Prostate gland (tissue), 2 donors: Measurements from ENCODE around the gene DNALI1. TPM values are rescaled to one million over a fixed set of nuclear protein-coding genes. Genes with fewer than 3 reads are reported as not detected.
"Not testable (repeated sequence)": the region's sequence is repeated elsewhere in the genome, so short reads cannot be mapped to it uniquely, and the experiment has no call there.

ENCODE experiments used
- DNase-seq: peaks from one replicate; pipeline ENCODE4 v3.0.0-alpha.2; 2019; ENCODE audit warnings: low spot score
- H3K27ac ChIP-seq, 2 donors: fragments of 200-600 bp; sonication (generic); 2 replicates each; pipeline ENCODE4 v1.5.1; 2017 to 2019
- H3K27me3 ChIP-seq: fragments of 200-600 bp; sonication (generic); replicated peaks from 2 replicates; pipeline ENCODE4 v1.5.1; 2019; ENCODE audit not compliant: insufficient read depth
- H3K36me3 ChIP-seq, 2 donors: fragments of 200-600 bp; sonication (generic); 1 replicate in 1 of 2; 2 replicates in 1 of 2; pipeline versions ENCODE4 v1.5.1 to v1.8.1; 2017 to 2019
- H3K4me1 ChIP-seq: fragments of 200-600 bp; sonication (generic); replicated peaks from 2 replicates; pipeline ENCODE4 v1.5.1; 2019
- H3K4me3 ChIP-seq, 2 donors: fragments of 200-600 bp; sonication (generic); 2 replicates each; pipeline ENCODE4 v1.5.1; 2017 to 2019
- H3K9me3 ChIP-seq: fragments of 200-600 bp; sonication (generic); 2 replicates; pipeline ENCODE4 v1.5.1; 2017
- CTCF ChIP-seq, 4 experiments: fragments of 200-600 bp in 2 of 4; fragments of 450-650 bp in 2 of 4; sonication (generic) in 2 of 4; IDR thresholded peaks; 1 replicate in 3 of 4; 2 replicates in 1 of 4; pipeline ENCODE4 v1.5.1; 2016 to 2019; ENCODE audit warnings: antibody characterized with exemption in 4 of 4, mild to moderate bottlenecking in 2 of 4, moderate library complexity in 2 of 4
- POLR2A ChIP-seq: fragments of 450-650 bp; IDR thresholded peaks from one replicate; pipeline ENCODE4 v1.6.1; 2016; ENCODE audit warnings: antibody characterized with exemption, mild to moderate bottlenecking
- POLR2AphosphoS5 ChIP-seq: sonication (generic); formaldehyde crosslinking; IDR thresholded peaks from one replicate; pipeline ENCODE4 v1.6.1; 2017; ENCODE audit warnings: antibody characterized with exemption
- WGBS: methylation state at CpG from one replicate; pipeline ENCODE4 v1.1.5; 2018; 5-methylcytosine and 5-hydroxymethylcytosine counted together
- intact Hi-C: fragments of 100-400 bp; cut with DNase I; formaldehyde crosslinking; loops from one replicate; pipeline ENCODE4 v1.14.2; 2022
- total RNA-seq, 2 donors: library from RNA; depleted of rRNA; stranded (reverse); fragments of >200 nt; gene quantifications; one replicate each; pipeline ENCODE4 v1.1.0, GENCODE V29; 2016

The DNALI1 gene
- total RNA-seq, 2 donors from 2014 or later, result 23.8 to 37.4 TPM

DNA sequence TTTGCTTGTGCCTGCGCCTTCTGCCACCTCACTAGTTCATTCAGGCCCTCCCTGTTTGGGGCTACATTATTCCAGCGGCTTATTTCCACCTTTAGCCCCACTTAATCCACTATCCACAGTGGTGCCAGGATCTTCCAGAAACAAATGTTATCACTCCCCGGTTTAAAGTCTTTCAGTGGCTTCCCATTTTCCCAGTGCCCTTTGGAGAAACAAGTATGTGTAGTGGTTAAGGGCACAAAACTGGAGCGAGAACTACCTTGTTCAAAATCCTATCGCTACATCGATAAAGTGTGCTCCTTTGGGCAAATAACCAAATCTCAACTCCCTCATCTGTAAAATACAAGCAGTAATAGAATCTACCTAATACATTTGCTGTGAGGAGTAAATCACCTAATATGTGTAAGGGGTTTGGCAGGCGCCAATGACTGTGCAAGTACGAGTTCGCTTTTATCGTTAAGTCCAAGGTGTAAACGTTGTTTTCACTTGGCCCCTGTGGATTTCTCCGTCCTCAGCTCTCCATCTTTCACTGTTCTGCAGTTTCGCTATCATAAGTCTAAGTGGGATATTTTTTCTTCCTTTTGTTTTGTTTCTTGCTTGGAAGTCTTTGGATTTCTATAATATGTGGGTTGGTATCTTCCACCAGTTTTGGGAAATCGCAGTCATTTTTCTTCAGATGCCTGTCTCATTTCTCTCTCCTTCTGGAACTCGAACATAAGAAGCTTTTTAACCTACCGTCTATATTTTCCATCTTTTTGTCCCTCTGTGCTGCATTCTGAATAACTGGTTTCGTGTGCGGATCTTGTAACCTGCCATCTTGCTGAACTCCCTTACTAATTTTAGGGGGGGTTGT lies 41.3 kb upstream of the DNALI1 start:
- 68% methylated on average over 18 of the region's 18 CpGs for WGBS
- Histone ChIP-seq H3K4me3 (peak overlapping the region; percentile 86 to 98), H3K4me1 (no peaks in the 10 kb centered on the region), H3K36me3 (no peaks in the 10 kb centered on the region), H3K27ac (peak overlapping the region; percentile 96 to 97), H3K9me3 (no peaks in the 10 kb centered on the region), H3K27me3 (no peaks in the 10 kb centered on the region)
- intact Hi-C loops, result no loop called here
- DNase-seq, result no peak
- TF ChIP-seq POLR2A (no peak), CTCF (IDR thresholded peaks at IDR 0.05) (no peak), POLR2AphosphoS5 (no peak)

DNA sequence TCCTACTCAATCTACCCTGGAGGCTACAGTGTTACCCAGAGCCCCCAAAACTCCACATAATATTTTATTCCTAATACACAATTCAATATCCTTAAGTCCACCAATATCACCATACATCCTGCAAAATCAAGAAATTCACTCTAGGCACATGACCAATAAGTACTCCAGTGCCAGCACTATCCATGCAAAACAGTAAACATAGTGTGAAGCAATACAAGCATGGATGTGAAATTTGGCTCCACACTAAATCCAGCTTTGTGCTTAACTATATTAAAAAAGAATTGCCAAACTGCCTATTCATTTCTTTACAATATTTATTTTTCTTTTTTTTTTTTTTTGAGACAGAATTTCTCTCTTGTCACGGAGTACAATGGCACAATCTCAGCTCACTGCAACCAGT lies 39.2 kb upstream of the DNALI1 start:
- DNase-seq, result no peak
- intact Hi-C loops, result no loop called here
- H3K9me3 ChIP-seq, result no peaks in the 10 kb centered on the region
- no peak overlapping the region for H3K4me3 ChIP-seq
- H3K4me1 ChIP-seq, result no peaks in the 10 kb centered on the region
- WGBS, result 86% methylated on average over 1 of the region's 1 CpG
- H3K27me3 ChIP-seq, result no peaks in the 10 kb centered on the region
- no peak overlapping the region for H3K27ac ChIP-seq
- TF ChIP-seq POLR2A, result no peak
- no peaks in the 10 kb centered on the region for H3K36me3 ChIP-seq

DNA sequence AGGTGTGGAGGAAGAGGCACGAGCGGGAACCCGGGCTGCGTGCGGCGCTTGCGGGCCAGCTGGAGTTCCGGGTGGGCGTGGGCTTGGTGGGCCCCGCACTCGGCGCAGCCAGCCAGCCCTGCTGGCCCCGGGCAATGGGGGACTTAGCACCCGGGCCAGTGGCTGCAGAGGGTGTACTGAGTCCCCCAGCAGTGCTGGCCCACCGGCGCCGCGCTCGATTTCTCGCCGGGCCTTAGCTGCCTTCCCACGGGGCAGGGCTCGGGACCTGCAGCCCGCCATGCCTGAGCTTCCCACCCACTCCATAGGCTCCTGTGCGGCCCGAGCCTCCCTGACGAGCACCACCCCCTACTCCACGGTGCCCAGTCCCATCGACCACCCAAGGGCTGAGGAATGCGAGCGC lies 38.5 kb upstream of the DNALI1 start:
- DNase-seq, H3K4me3 ChIP-seq, H3K36me3 ChIP-seq, H3K4me1 ChIP-seq, H3K27ac ChIP-seq, H3K9me3 ChIP-seq, H3K27me3 ChIP-seq, intact Hi-C loops: not testable (repeated sequence)
- 97% methylated on average over 6 of the region's 31 CpGs for WGBS

DNA sequence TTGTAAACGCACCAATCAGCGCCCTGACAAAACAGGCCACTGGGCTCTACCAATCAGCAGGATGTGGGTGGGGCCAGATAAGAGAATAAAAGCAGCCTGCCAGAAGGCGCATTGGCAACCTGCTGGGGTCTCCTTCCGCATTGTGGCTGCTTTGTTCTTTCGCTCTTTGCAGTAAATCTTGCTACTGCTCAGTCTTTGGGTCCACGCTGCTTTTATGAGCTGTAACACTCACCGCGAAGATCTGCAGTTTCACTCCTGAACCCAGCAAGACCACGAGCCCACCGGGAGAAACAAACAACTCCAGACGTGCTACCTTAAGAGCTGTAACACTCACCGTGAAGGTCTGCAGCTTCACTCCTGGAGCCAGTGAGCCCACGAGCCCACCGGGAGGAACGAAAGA lies 37.8 kb upstream of the DNALI1 start:
- intact Hi-C loops, H3K36me3 ChIP-seq, H3K9me3 ChIP-seq, H3K4me3 ChIP-seq, DNase-seq, H3K27ac ChIP-seq, H3K4me1 ChIP-seq, H3K27me3 ChIP-seq: not testable (repeated sequence)
- 66% methylated on average over 15 of the region's 15 CpGs for WGBS

DNA sequence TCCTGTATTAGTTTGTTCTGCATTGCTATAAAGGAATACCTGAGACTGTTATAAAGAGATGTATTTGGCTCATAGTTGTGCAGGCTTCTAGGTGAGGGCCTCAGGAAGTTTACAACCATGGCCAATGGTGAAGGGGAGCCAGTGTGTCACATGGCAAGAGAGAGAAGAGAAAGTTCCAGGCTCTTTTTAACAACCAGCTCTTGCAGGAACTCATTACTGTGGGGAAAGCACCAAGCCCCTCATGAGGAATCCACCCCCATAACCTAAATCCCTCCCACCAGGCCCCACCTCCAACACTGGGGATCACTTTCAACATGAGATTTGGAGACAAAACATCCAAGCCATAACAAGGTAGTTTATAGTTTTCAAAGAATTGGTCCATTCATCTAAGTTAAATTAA lies 37.1 kb upstream of the DNALI1 start:
- Histone ChIP-seq H3K27ac (no peak overlapping the region), H3K9me3 (no peaks in the 10 kb centered on the region), H3K27me3 (no peaks in the 10 kb centered on the region), H3K4me1 (no peaks in the 10 kb centered on the region), H3K36me3 (no peaks in the 10 kb centered on the region), H3K4me3 (no peak overlapping the region)
- TF ChIP-seq CTCF (IDR thresholded peaks at IDR 0.05), result no peak
- TF ChIP-seq POLR2A, result no peak
- TF ChIP-seq POLR2AphosphoS5, result no peak
- DNase-seq, result no peak
- intact Hi-C loops, result no loop called here

- H3K4me1 ChIP-seq, DNase-seq, H3K4me3 ChIP-seq, H3K27me3 ChIP-seq, H3K36me3 ChIP-seq, intact Hi-C loops, H3K27ac ChIP-seq, H3K9me3 ChIP-seq: not testable (repeated sequence)
- 88% methylated on average over 1 of the region's 1 CpG for WGBS
Observed at GRCh38 chr1:37529888-37530287, 26.9 kb upstream of the DNALI1 start.

GRCh38 chr1:37532418-37533156 lies 24.2 kb upstream of the DNALI1 start:
- peak overlapping the region in 1 of 2 donors; percentile 85 for H3K27ac ChIP-seq
- H3K9me3 ChIP-seq, DNase-seq, H3K27me3 ChIP-seq, H3K4me1 ChIP-seq, H3K36me3 ChIP-seq, H3K4me3 ChIP-seq, intact Hi-C loops: not testable (repeated sequence)
- WGBS, result 93% methylated on average over 4 of the region's 4 CpGs
